Left renal pelvis (tissue), 4 donors: ENCODE data around the gene CASP8AP2. TPM values are rescaled to one million over a fixed set of nuclear protein-coding genes. Genes with fewer than 3 reads are reported as not detected.
"Not testable (repeated sequence)": the region's sequence is repeated elsewhere in the genome, so short reads cannot be mapped to it uniquely, and the experiment has no call there.

Experiments used
- DNase-seq, 4 donors: peaks; one replicate each; pipeline ENCODE4 v3.0.0-alpha.2; 2013; ENCODE audit warnings: low read depth in 4 of 4, low spot score in 3 of 4
- polyA plus RNA-seq, 4 donors: library from polyadenylated mRNA; unstranded; fragments of 120-200 nt; gene quantifications; one replicate each; pipeline ENCODE4 v1.2.1, GENCODE V29; 2013; ENCODE audit not compliant: insufficient read length in 4 of 4

The CASP8AP2 gene
- 10 to 100 TPM; 23.7 to 29.8 (median 25.2) TPM for polyA plus RNA-seq

DNA sequence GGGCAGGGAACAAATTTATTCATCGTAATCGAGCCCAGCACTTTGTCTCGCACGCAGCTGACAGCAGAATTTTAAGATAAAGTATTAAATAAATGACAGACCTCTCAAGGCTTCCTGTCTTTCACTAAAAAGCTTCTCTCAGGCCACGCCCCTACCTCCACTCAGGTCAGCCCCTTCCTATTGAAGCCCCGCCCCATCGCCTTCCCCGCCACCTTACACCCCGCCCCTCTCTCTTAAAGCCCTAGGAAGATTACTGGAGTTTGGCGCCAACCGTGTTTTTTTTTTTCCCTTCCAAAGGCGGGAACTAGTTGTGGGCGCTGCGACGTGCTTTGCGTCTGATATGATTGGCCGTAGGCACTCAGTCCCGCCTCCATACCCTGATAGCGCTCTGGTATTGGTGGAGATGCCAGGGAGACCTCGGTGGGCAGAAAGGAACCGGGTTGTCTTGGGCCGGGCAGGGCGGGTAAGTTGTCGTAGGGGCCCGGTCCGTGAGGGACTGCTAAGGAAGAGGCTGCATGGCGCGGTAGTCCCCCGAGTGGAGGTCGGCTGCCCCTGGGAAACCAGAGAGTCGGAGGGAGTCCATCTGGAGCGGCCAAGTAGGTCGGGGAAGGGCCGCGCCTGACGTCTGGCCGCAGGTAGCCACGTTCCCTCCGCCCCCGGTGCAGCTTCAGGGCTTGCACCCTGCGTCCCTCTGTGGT is at the start of gene CASP8AP2:
Gene CASP8AP2 (plus strand): TSS at position 409 of the 698 bp plus-strand sequence.
- peak; percentile 94 to 99 (median 96) for DNase-seq

DNA sequence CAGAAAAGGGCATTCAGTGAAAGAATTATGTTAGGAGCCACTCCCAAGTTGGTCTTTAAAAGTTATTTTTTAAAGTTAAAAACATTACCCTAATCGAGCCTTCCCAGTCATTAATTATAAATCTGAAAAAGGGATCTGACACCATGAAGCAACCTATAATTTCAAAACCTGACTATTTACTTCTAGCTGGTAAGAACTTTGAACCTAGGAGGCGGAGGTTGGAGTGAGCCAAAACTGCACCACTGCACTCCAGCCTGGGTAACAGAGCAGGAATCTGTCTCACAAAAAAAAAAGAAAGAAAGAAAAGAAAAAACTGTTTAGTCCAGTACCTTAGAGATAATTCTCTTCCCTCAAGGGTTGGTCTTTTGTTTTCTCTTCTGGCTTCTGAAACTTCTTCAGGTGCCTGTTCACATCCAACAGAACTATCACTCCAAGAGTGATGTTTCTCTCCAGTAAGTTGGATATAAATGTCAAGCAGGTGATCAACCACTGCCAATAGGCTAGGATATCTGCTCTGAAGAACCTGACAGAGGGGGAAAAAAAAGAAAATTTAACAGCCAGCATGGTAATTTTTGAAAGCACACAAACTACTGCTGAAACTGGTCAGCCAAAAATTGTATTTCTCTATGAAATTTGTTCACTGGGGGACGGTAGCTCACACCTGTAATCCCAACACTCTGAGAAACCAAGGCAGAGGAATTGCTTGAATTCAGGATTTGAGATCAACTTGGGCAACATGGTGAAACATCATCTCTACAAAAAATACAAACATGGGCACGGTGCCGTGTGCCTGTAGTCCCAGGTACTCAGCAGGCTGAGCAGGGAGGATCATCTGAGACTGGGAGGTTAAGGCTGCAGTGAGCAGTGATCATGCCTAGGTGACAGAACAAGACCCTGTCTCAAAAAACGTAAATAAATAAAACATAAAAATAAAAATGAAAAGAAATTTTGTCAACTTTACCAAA is 48.3 kb upstream of the CASP8AP2 start:
- no peak for DNase-seq

DNA sequence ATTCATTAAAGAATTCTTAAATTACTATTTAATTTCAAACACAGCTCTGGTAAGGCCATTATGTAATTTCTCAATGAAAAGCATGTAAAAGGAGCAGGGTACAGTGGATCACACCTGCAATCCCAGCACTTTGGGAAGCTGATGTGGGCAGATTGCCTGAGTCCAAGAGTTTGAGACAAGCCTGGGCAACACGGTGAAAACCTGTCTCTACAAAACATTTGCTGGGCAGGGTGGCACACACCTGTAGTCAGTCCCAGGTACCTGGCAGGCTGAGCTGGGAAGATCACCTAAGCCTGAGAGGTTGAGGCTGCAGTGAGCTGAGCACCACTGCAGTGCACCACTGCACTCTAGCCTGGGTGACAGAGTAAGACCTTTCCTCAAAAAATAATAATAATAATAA is 47.5 kb upstream of the CASP8AP2 start:
- no peak for DNase-seq

DNA sequence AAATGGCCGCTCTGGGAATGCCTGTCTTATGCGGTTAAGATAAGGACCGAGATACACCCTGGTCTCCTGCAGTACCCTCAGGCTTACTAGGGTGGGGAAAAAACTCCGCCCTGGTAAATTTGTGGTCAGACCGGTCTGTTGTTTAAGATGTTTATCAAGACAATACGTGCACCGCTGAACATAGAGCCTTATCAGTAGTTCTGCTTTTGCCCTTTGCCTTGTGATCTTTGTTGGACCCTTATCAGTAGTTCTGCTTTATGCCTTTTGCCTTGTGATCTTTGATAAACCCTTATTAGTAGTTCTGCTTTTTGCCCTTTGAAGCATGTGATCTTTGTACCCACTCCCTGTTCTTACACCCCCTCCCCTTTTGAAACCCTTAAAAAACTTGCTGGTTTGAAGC is 46.4 kb upstream of the CASP8AP2 start:
- not testable (repeated sequence) for DNase-seq

DNA sequence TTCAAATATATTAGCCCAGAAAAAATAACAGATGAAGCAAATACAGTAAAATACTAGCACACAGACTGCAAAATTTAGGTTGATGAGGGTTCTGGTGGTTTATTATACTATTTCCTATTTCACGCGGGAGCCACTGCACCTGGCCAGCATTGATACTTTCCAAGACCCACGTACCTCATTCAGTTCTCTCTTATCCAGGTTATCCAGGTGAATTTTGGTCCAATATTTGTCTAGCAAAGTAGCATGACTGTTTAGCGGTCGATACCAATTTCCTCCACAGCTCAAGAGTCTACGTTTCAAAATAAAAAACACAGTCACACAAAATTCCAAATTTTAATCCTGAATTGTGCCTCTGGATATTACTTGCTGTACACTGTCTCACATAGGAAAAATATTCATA is 44.8 kb upstream of the CASP8AP2 start:
- no peak for DNase-seq

DNA sequence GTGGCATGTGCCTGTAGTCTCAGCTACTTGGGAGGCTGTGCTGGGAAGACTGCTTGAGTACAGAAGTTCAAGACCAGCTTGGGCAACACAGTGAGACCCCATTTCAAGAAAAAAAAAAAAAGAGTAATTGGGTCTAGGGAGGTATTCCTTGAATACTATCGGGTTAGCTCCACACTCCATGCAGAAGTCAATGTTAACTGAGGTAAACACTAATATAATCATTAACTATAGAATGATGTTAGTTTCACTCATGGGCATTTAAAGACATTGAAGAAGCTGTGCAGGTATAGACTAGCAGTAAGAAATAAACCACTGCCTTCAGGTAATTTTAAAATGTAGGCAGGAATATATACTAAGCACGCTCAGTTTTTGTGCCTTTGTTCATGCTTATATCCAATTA is 42.7 kb upstream of the CASP8AP2 start:
- DNase-seq = no peak

DNA sequence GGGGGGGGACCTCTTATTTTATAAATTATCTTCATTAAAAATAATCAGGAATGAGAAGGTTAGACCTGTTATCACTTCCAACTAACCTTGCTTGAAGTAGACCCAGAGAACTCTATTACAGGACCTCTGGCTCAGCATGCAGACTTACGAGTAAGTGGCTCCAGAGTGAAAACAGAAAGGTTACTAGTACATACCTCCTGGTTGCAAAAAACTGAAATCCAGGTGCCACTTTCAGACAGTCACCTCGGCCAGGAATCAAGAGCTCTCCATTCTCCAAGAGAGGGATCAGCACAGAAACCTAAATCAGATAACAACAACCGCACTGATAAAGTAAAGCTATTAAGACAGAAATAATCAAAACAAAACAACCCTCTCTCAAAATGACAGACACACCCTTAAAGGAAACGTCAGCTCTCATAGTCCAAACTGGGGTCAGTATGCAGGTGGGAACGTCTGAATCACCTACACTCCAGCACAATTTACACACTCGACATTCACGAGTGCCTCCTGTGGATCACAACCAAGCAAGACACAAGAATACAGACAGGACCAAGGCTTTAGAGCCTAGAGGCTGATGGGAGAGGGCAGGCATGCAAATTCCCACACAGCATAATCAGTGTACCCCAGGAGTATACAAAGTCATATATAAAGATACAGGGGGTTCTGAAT is 41.9 kb upstream of the CASP8AP2 start:
- DNase-seq = no peak

DNA sequence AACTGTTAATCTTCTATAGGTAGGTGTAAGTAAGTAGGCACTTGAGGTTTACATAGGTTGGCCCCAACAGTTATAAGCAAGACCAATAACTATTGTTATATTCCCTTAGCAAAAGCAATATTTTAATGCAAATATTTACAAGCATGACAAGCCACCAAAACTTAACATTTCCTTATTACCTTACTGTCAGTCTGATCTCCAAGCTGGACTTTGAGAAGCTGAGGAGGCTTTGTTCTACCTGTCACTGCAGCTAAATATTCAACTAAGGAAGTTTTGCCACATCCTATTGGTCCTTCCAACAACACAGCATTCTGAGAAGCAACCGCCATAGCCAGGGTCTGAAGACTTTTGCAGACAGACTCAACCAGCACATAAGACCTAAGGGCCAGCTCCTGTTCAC is 39.7 kb upstream of the CASP8AP2 start:
- no peak for DNase-seq

DNA sequence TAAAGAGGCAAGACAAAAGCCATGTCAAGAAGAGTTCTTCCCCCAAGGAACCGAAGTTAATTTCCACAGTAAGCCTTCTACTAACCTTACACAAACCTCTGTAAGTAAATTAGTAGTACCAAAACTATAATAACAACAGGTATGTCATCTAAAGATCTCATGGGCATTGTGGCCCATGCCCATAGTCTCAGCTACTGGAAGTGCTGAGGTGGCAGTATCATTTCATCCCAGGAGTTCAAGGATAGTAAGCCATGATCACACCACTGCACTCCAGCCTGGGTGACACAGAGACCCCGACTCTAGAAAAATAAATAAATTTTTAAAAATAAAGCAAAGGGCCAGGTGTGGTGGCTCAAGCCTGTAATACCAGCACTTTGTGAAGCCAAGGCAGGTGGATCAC is 39.3 kb upstream of the CASP8AP2 start:
- DNase-seq = no peak

DNA sequence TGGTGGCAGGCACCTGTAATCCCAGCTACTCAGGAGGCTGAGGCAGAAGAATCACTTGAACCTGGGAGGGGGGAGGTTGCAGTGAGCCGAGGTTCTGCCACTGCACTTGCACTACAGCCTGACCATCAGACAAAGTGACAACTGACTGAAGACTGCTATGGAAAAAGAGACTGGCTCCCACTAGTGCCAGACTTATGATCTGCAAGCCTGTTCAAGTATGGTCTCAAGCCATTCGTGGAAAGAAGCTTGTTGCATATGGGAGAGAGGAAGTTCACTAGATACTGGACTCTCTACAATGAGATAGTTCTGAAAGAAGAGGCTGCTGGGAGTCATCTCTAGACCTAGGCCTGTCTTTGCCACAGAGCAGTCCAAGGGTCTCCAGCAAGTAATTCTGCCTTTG is 36.8 kb upstream of the CASP8AP2 start:
- no peak for DNase-seq

DNA sequence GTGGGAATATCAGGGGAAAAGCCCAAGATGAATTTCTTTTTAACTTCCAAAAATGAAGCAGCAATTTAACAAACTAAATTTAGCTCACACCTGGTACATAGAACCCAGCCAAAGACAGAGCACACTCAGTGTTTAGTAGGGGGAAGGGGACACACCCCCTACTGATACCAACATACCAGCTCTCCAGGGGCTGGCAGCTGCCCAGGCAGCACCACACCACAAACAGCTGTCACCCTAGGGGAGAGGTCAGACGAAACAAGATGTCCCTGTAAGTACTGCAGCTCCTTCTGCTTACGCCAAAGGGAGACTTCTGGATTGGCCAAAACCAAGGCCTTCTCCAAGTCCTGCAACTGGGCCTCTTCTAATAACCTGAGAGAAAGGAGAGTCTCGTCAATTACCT is 36.1 kb upstream of the CASP8AP2 start:
- no peak for DNase-seq

DNA sequence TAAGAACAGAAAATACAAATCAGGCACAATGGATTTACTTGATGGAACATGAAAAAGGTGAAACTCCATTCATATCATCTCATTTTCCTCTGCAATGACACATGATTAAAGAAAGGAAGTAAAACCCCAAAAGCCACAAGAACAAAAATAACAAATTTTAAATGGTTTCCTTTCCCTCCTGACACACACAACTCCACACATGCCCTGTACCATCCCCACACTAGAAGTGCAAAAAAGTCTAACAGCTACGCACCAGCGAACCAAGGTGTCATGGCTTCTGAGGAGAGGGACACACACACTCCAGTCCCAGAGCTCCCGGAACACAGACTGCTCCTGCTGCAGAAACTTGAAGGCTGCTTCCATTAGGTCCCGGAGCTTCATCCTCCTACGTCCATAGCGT is 35.4 kb upstream of the CASP8AP2 start:
- no peak for DNase-seq

DNA sequence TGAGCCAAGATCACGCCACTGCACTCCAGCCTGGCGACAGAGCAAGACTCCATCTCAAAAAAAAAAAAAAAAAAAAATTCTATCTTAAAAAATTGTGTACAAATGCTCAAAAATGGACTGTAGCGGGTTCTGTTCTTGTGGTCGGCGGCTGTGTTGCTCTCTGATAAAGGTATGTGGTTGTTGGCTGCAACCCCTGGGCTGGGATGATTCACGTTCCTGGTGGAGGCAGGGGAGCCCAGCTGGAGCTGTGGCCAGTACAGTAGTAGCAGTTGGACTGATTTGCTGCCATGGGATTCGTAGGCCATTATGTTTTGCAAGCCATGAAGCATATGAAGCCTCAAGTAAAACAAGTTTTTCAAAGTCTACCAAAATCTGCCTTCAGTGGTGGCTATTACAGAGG is 32.4 kb upstream of the CASP8AP2 start:
- DNase-seq = no peak

DNA sequence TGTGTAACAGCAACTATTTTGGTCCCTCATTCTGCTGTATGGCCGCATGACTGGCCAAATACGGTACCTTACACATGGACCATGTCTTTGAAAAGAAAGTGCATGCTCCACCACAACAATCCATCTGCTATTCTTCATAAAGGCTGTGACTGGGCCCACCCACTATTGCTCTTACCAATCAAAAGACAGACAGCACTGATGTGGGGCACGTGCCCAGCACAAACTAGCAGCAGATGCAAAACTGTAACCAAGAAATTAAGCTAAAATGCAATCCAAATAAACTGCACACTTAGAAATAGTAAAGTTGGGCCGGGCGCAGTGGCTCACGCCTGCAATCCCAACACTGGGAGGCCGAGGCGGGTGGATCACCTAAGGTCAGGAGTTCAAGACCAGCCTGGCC is 30.6 kb upstream of the CASP8AP2 start:
- no peak for DNase-seq

DNA sequence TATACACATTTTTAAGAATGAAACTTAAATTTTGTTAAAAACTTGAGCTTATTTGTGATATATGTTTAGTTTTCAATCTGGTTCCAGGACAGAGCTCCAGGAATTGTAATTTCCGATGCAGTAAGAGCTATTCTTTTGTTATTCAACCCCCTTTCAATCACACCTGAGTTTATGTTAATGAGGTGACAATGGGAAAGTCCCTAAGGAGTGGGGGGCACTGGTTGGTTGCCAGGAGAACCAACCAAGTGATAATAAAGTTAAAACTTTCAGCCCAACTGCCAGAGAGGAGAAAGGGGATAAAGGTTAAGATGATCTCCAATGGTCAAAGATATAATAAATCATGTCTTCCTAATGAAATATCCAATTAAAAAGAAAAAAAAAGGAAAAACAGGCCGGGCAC is 29.9 kb upstream of the CASP8AP2 start:
- no peak for DNase-seq

DNA sequence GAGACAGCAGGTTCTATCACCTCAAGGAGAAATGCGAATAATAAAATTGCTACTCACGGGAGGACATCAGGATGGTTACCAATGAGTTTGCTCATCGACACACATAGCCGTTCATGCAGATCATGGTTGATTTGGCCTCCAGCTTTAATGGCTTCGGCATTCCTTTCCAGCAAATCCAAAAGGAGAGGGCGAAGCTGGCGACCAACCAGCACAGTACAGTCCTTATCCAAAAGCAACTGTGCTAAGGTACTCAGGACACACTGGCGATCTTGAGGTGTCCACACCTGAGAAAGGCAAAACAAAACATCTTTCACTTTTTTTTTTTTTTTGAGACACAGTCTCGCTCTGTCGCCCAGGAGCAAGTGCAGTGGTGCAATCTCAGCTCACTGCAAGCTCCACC is 26.4 kb upstream of the CASP8AP2 start:
- DNase-seq = no peak

DNA sequence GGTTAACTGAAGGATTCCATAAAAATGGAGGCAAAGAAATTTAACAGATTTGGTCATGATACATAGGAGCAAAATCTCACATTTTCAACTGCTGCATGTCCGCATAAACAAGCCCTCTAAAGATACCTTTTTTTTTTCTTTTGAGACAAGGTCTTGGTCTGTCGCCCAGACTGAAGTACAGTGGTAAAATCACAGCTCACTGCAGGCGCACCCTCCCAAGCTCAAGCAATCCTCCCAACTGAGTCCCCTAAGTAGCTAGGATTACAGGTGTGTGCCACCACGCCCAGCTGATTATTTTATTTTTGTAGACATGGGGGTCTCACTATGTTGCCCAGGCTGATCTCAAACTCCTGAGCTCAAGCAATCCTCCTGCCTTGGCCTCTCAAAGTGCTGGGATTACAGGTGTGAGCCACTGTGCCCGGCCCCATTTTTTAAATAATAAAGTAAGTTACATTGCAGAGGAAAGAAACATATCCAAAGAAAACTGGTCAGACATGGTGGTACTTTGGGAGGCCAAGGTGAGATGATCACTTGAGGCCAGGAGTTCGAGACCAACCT is 23.8 kb upstream of the CASP8AP2 start:
- no peak for DNase-seq

DNA sequence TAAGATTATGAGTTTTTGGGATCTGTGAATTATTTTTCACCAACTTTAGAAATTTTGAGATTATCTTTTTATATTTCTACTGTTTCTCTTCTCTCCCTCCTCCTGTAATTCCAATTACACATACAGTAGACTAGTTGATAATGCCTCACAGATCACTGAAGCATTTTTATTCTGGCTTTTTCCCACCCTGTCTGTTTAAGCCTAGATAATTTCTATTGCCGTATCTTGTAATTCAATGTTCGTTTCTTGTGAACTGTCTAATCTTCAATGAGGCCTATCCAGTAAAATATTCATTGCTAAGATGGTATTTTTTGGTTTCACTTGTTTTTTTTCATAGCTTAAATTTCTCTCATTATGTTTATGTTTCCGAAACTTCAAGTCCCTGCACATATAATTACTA is 22.1 kb upstream of the CASP8AP2 start:
- DNase-seq = no peak

DNA sequence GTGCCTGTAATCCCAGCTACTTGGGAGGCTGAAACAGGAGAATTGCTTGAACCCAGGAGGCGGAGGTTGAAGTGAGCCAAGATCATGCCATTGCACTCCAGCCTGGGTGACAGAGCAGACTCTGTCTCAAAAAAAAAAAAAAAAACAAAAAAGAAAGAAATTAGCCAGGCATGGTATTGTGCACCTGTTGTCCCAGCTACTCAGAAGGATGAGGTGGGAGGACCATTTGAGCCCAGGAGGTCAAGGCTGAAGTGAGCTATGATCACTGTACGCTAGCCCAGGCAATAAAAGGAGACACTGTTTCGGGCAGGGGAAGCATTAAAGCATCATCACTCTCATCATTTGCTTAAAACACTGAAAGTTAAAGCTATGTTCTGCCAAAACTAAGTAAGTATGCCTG is 16.3 kb upstream of the CASP8AP2 start:
- DNase-seq = not testable (repeated sequence)

DNA sequence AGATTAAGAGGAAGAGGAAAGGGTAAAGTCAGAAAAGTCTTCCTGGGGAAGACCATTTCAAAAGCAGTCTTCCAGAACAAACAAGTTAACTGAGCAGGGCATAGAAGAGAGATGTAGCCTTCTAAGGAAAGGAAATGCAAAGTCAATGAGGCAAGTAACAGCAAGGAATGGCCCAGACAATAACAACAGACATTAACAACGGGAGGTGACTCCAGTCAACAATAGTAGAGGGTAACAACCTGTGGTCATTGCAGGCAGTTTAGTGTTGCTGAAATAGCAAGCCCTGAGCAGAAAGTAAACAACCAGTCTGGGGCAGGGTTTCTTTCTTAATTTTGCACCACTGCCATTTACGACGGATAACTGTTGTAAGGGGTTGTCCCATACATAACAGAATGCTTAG is 12.2 kb upstream of the CASP8AP2 start:
- DNase-seq = no peak

DNA sequence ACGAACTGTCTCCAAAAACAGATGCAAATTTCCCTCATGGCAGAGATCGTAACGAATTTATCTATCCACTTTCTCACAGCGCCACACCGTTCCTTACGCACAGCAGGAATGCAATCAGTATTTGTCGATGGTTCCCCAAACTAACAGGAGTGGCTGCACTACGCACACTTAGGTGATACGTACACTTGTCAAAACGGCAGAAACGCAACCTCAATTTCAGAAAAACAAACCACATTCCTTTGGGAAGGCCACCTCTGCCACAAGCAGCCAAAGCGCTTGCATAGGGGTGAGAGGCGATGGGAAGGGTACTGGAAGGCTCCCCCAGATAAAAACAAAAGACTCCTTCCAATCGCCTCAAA is 10.7 kb upstream of the CASP8AP2 start:
- no peak for DNase-seq
